DMS53 (cell line): ENCODE measurements around the gene PLCD3.
"Not testable (repeated sequence)": the region's sequence is repeated elsewhere in the genome, so short reads cannot be mapped to it uniquely, and the experiment has no call there.

Experiments
- DNase-seq: peaks from one replicate; lab custom pipeline; 2025; lab: John Stamatoyannopoulos, UW

The PLCD3 gene

DNA sequence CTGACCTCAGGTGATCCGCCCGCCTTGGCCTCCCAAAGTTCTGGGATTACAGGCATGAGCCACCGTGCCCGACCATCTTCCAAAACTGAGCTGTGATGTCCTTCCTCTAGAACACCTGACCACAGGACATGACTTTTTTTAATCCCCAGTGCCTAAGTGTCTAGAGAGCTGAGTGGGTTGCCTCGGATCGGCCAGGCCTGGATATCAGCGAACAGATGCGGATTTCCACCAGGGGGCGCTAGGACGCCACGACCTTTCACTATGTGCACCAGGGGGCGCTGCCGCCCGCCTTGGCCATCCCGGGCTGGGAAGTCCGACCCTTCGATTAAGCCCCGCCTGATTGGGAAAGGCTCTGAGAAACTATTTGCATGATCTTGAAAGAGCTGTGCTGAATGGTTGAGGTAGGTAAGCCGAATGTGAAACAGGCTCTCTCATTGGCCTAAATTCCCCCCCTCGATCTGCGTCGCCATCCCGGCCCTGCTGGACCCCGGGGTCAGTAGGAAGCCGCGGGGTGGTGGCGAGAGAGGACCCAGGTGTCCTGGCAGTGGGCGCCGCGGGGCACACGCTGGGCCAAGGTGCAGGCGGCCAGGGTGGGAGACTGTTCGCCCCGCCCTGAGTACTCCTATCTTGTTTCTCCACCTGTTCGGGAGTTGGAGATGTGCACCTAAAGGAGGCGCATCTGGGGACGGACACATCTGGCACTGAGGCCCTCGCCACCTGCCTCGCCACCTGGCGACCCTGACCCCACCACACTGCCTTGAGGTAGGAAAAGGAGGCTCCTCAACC, 3.1 kb upstream of the PLCD3 start, which contains the start of gene ACBD4:
Gene ACBD4 (plus strand): TSS at position 496 of the 786 bp plus-strand sequence. CDS start 458 bp downstream, outside the sequence.
- peak; percentile 99 for DNase-seq

DNA sequence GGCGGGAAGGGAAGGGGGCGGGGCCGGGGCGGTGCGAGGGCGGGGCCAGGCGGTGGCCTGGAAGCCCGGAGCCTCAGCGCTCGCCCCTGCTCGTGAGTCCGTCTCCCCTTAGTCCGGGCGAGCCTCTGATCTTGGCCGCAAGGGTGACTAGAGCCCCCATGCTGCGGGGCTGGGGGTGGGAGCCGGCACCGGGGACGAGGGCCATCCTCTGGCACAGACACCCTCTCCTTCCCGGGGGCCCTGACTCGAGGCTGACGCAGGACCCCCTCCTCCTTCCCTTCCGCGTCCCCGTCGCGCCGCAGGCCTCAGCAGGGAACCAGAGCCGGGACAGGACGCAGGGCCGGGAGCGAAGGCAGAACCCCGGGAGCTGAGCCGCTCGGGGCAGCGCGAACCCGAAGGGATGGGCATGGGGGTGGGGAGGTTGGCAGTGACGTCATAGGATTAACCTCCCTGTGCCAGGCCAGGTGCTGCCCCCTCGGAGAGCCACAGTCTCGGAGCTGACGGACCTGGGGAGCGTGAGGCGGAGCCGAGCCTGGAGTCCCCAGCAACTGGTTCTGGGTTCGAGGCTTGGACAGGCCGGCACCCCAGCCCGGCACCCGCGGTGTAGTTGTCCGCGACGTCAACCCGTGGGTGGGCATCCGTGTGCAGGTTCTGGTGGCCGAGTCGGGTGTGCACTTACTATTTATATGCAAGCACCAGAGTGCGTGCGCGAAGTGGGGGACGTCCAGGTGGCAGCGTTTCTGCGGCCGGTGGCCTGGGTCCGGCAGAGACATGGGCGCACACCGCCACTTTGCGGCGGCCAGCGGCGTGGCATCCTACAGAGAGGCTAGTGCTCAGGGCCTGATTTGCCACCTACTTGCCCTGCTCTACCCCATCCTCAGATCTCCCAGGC, 503 bp upstream of the PLCD3 start:
- peak; percentile 96 for DNase-seq

DNA sequence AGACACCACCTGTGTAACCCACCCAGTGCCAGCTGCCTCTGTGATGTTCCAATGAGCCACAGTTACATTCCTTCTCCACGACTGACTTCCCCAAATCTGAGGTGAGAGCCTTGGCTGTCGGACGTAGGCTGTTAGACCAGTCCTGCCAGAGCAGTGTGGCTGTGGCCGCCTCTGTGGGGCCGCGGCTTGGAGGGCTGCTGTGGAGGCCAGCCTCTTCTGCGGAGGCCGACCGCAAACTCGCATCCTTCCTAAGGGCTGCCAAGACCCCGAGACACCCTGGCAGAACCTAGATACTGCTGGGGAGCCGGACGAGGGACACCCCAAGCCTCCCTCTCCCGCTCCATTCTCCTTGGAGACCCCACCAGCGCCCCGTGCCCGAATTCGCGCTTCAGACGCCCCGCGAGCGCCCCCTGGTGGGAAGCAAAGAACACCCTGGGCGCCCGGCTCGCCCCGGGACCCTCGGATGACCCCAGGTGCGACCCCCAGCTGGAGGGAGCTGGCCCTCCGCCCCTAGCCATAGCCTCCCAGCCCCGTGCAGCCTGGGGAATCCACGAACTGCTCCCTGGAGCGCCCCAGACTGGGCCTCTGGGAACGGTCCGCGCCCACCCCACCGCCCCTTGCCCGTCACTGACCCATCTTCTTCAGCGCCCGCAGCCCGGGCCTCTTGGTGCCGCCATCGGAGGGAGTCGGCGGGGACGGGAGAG, 547 bp downstream of the PLCD3 start:
- DNase-seq, result peak; percentile 83

DNA sequence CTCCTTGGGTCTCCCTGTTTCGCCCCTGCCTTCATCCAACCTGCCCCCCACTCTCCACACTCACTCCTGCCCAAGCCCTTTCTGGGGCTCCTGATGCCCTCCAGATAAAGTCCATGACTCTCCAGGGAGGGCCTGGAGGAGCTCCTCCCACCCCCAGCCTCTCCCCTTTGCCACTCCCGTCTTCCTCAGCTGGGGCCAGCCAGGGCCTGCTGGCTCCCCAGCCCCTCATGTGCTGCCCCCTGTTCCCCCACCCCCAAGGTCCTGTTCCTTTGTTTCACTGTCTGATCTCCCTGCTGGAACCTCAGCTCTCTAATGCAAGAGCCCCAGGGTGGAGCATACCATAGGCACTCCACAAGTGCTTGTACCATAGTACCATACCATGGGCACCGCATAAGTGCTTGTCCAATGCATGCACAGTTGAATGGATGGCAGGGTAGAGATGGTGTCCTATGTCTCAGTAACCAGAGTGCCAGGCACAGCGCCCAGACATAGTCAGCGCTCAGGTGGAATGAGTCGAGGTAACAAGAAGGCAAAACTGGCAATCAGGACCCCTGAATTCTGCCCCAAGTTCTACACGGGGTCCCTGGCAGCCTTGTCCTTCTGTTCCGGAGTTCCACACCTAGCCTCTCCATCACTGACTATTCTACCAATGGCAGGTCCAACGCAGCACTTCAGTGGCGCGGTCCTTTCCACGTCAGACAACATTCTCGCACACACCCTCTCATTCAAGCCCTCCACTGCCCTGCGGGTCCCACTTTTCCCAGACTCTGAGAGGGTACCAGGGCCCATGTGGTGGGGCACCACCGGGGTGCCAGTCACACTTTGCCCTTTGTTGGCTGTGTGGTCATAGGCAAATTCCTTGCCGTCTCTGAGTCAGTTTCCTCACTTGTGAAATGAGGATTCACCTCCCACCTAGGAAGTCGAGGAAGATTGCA, 1.4 kb downstream of the PLCD3 start:
- no peak for DNase-seq

DNA sequence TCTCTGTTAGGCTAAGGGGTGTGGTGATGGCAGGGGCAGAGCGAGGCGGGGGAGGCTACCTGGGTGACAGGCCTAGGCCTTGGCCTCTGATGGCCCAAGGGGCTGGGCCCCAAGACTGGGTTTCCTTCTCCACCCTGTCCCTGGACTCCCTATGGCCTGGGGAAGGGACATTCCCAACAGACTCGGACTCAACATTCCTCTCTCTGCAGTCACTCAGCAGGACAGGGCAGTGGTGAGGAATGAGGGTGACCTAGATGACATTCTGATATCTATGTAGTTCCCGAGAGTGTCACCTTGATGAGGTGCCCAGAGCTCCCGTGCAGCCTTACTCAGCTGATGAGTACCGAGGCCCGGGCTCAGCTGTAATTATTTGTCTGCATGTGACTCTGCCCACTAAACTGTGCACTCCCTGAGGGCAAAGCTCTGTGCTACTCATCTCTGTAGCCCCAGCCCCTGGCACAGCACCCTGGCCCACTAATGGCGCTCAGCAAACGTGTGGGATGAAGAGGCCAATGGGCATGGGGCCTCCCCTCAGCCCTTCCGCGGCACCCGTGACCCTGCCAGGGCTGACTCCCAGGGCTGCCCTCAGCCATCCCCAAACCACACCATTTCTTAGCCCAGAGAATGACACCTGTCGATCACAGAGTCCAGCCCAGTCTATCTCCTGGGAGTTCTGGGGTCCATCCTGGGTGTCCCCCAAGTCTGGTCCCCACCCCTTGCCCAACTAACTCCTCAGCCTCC, 2.2 kb downstream of the PLCD3 start:
- DNase-seq, result no peak

DNA sequence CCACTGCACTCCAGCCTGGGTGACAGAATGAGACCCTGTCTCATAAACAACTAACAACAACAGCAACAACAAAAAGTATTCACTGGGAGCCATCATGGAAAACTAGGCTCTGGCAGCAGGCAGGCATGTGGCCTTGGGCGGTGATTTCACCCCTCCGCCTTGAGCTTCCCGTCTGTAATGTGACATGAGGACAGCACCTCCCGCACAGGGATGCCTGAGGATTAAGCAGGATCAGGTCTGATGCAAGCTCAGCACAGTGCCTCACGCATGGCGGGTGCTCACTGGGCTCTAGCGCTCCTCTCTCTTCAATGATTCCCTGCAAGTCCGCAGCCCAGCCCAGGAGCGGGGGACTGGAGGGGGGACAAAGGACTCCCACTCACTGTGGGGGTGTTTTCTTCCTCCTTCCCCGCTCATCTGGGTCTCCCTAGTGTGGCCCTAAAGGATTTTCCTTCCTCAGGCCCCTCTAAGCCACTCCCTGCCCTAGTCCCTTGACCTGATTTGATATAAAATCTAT, 2.8 kb downstream of the PLCD3 start:
- DNase-seq, result no peak

DNA sequence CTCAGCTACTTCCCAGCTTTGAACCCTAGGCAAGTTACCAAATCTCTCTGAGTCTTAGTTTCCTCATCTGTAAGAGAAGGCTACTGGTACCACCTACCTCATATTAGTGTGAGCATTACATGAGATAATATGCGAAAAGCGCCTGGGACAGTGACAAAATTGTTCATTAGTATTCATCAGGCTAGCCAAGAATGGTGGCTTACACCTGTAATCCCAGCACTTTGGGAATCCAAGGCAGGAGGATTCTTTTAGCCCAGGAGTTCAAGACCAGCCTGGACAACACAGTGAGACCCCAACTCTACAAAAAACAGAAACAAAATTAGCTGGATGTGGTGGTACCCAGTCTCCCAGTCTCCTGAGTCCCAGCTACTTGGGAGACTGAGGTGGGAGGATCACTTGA, 3.3 kb downstream of the PLCD3 start:
- DNase-seq, result no peak

DNA sequence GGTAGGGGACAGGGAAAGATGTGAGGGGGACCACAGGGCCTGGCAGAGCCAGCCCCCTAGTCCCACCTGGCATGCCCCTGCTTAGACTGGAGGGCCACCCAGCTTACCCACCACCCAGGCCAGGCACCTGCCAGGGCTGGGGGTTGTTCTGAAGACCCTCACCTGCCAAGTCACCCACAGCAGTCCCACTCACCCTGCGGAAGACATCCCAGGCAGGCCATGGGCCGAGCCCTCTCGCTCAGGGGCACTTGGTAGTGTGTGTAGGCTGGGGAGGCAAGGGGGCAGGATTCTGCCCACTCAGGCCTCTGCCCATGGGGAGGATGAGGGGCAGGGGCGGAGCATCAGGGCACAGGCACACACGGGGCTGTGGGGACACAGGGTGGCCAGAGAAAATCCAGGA, 4.0 kb downstream of the PLCD3 start:
- DNase-seq, result no peak

DNA sequence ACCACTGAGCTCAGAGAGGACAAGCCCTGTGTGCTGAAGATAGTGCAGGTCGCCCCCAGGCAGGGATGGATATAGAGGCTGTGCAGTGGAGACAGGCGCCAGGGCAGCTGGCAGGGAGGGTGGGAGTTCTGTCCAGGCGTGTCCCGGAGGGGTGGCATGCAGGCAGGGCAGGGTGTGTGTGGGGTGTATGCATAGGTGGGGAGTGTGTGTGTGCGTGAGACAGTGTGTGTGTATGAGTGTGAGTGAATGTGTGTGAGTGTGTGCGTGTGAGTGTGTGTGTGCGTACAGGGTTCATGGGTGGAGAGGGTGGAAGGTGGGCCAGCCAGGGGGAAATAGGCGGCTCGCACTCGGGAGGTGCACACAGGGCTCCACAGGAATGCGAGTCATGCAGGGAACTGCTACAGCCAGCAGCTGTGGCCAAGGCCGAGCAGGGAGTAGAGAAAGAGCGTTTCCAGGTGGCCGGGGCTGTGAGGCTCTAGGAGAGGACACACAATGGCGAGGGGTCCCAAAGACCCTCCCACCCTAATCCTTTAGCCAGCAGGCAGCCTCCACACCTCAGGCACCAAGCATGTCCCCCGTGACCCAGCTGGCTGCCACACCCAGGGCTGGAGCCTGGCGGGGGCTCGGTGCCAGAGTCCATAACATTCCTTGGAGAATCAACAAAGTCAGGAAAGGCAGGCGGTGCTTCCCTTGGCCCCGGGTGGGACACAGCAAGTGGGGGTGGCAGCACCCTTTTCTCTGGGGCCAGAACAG, 4.6 kb downstream of the PLCD3 start:
- DNase-seq, result no peak

DNA sequence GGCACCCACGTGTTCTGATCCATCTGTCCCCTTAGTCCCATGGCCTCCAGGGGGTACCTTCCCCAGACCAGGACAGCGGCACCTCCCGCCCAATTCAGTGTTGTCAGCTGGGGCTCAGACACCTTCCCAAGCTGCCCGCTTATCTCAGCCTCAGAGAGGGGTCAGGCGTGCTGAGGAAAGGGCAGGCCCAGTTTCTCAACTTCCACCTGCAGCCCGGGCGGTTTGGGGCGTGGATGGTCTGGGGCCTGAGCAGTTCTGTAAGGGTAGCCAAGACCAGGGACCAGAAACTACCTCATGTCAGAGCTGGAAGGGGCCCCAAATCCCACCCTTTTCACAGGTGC, 5.1 kb downstream of the PLCD3 start:
- no peak for DNase-seq

DNA sequence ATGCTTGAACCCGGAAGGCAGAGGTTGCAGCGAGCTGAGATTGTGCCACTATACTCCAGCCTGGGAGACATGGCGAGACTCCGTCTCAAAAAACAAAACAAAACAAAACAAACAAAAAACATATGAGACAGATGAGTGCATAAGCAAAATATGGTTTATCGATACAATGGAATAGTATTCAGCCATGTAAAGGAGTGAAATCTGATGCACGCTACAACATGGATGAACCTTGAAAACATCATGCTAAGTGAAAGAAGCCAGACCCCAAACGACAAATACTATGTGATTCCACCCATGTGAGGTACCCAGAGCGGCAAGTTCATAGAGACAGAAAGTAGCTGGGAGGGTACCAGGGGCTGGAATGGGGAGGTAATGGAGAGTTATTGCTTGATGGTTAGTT, 6.8 kb downstream of the PLCD3 start:
- no peak for DNase-seq

DNA sequence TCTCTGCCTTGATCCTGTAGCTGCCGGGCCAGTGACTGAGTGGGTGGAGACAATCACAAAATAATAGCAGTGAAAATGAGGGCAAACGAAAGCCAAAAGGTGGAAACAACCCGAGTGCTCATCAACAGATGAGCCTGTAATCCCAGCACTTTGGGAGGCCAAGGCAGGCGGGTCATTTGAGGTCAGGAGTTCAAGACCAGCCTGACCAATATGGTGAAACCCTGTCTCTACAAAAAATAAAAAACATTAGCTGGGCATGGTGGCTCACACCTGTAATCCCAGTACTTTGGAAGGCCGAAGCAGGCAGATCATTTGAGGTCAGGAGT, 7.6 kb downstream of the PLCD3 start:
- DNase-seq, result not testable (repeated sequence)

DNA sequence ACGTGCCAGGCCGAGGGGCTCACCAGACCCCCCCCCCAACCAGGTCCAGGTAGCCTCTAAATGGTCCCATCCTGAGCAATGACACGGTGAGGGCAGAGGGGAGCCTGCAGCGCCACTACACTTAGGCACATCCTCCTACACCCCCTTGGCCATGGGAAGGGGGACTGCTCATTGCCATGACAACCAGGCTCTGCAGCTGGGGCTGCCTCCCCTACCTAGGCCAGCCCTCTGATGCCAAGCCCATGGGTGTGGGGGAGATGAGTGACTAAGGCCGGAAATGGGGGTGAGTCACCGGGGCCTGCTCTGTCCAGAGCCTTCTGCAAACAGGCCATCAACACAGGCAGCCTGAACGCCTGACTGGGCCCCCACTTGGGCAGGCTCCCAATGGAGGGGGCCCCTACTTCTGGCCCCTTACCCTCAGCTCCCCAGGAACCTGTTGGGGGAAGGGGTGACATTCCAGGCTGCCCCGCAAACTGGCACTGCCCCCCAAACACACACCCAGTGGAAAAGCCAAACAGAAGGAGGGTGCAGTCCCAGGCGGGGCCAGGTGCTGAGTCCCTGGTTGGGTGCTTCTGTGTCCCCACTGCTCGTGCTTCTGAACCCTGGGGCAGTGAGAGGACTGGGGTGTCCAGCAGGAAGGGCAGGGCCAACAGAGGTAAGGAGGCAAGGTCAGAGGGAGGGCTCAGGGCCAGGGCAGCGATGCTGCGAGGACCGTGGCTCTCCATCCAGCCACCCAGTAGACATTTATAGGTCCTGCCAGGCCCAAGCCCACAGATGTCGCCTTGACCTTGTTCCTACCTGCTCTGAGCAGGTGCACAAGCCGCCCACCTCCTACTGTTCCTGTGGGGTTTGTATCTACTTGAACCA, 8.2 kb downstream of the PLCD3 start:
- peak; percentile 99 for DNase-seq

DNA sequence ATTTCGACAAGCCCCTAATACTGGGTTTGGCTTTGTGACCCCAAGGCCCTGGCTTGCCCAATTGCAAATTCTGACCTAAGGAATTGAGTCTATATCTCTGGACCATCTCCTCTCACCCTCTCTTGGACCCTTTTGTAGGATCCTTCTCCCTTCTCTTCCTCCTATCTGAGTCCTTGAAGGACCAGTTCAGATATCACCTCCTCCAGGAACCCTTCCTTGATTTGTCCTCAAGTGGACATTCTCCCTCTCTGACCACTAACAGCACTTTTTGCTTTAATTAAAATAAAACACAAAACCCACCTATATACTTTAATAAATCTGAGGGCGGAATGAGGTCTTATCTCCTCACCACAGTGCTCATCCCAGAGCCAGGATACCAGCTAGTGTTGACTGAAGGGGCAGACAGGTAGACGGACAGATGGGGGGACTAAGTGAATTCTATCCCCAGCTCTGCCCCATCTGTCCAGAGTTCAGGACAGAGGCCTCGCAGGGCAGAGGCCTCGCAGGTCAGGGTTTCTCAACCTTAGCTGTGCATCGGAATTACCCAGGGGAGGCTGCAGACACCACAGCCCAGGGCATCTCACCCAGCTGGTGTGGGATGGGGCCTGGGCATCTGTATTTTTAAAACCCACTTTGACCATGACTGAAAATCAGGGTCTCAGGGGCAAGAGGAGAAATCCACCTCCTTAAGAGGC, 9.1 kb downstream of the PLCD3 start:
- DNase-seq, result no peak

DNA sequence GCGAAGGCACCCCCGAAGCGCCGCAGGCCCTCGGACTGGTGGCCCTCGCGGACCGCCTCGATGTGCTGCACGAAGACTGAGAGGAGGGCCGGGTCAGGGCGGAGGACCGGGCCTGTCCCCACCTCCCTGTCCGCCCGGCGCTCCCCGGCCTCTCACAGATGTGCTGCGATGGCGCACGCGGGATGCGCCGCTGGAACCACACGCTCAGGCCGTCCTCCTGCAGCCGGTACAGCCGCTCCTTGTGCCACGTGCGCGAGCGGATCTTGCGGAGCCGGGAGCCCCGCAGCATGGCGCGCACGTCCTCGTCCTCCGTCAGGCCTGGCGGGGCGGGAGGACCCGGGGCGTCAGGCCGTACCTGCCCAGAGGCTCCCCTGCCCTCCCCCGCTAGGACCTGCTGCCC, 11.3 kb downstream of the PLCD3 start:
- no peak for DNase-seq

DNA sequence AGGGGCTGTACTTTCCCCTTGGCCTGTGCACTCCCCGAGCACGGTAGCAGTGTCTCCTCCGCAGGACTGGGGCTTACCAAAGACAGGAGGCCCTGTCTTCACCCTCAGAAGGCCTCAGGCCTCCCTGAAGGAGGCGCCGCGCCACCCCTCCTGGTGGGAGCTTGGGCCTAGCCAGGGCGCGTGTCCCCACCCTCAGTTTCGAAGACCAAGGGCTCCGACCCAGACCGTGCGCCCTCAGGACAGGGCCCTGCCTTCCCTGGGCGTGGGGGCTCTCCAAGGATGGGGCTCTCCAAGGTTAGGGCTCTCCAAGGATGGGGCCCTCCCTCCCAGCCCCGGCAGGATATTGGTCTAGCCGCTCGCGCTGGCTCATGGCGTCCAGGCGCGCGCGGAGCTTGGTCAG, 11.8 kb downstream of the PLCD3 start:
- DNase-seq, result no peak

DNA sequence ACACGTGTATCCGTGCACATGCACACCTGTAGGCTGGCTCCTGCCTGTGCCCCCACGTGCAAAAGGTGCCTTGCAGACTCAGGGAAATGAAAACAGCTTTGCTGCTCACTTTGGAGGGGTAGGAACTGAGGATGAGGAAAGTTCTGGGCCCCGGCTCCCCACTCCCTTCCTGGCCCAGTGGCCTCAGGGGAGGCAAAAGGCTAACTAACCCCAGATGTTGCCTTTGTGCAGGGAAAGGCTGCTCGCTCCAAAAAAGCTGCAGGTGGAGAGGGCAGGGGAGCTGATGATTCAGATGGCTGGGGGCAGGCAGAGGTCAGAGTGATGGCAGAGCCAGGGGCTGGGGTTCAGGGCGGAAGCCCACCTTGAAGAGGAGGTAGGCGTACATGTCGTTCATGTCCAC, 12.4 kb downstream of the PLCD3 start:
- DNase-seq, result no peak

DNA sequence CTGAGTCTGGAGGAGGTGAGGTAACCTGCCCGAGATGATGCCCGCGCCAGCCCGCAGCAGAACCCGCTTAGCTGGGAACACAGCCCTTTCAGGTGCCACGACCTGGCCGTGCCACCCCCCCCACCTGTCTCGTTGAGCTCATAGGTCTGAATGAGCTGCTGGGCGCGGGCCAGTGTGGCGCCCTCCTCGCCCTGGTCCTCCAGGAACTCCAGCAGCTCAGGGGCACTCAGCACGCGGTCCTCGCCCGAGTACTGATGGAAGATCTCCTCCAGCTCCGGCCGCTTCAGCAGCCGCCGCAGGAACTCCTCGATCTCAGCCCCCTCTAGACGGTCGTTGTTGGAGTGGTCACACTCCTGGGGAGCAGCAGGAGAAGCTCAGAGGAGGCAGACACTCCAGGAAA, 13.6 kb downstream of the PLCD3 start:
- DNase-seq, result no peak
